Measurements from ENCODE around the gene MTMR10.
A peak's percentile ranks its signal among the peaks of the same experiment; 100 is the strongest.

Gene MTMR10, protein sequence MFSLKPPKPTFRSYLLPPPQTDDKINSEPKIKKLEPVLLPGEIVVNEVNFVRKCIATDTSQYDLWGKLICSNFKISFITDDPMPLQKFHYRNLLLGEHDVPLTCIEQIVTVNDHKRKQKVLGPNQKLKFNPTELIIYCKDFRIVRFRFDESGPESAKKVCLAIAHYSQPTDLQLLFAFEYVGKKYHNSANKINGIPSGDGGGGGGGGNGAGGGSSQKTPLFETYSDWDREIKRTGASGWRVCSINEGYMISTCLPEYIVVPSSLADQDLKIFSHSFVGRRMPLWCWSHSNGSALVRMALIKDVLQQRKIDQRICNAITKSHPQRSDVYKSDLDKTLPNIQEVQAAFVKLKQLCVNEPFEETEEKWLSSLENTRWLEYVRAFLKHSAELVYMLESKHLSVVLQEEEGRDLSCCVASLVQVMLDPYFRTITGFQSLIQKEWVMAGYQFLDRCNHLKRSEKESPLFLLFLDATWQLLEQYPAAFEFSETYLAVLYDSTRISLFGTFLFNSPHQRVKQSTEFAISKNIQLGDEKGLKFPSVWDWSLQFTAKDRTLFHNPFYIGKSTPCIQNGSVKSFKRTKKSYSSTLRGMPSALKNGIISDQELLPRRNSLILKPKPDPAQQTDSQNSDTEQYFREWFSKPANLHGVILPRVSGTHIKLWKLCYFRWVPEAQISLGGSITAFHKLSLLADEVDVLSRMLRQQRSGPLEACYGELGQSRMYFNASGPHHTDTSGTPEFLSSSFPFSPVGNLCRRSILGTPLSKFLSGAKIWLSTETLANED

DNA sequence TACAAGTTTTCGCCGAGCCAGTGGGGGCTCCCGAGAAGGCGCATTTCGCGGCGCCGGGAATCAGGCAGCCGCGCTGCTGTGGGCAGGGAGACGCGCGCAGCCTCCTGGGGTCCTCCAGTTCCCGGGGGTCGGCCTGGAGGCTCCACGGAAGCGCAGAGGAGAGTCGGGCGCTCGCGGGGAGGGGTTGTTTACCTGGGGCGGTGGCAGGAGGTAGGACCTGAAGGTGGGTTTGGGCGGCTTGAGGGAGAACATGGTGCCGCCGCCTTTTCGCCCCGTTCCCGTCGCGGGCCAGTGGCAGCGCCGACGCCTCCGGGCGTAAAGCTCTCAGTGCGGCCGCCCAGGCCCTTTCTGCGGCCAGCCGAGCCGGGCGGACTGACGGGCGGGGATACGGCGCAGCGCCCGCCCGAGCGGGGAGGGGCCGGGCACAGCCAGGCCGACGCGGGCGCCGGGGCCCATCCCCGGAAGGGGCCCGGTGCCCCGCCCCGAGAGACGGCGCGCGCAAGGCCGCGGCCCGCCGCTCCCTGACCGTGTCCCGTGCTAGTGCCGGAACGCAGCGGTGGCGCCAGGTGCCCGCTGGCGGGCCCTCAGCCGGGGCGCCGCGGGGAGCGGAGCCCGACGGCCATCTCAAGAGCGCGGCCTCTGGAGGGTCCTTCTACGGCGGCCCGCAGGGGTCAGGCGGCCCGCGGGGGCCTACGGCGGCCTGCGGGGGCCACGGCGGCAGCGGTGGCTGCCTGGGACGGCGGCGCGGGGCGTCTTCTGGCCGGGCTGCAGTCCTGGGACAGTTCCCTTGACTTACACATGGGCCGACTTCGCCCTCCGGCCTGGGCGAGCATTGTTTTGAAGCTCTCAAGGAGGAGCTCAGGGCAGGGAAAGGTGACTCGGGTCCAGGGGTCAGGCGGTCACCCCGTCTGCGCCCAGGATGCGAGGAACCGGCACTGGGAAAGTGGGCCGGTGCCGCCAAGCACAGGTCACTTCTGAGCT lies at the start of gene MTMR10:
MTMR10 (minus strand) TSS at position 374 of the 981 bp plus-strand sequence; CDS start at position 252, 122 bp downstream.
- H3K9ac ChIP-seq (ENCODE audit: low read length): peak within 1 kb of the TSS; percentile 88

DNA sequence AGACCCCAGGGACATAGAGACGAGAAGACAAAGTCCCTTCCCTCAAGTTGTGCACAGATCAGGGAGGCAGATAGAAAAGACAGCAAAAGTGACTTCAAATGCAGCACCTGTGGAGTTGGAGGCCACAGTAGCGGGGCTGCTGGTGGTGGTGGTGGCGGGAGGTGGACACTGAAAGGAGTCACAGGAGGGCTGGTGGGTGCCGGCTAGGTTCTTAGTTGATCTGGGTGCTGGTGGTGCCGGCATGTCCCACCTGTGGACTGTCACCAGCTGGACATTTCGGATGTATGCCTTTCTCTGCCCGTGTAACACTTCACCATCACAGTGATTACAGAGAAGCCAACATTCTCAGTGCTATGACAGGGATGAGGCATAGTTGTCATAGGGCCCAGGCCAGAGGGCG lies 49.2 kb upstream of the MTMR10 start:
- Histone ChIP-seq H3K27me3 (ENCODE audit: control insufficient read depth, insufficient read depth, low read length) (no peaks in the 10 kb centered on the region), H3K27ac (ENCODE audit: low read depth, low read length) (no peak overlapping the region), H3K36me3 (ENCODE audit: control insufficient read depth, insufficient read depth, low read length) (no peaks in the 10 kb centered on the region), H3K4me1 (ENCODE audit: control insufficient read depth, insufficient read depth, low read length) (no peaks in the 10 kb centered on the region), H3K4me3 (ENCODE audit: low read length) (no peak overlapping the region), H3K9ac (ENCODE audit: low read length) (no peak overlapping the region)

More for the DNA sequence above, at the start of gene MTMR10:
- peaks cover 8% of the 10 kb centered on the region for H3K4me1 ChIP-seq (ENCODE audit: control insufficient read depth, insufficient read depth, low read length)
- H3K4me3 ChIP-seq (ENCODE audit: low read length): peak within 1 kb of the TSS; percentile 91
- peak within 1 kb of the TSS; percentile 88 for H3K27ac ChIP-seq (ENCODE audit: low read depth, low read length)
- no peaks in the 10 kb centered on the region for H3K27me3 ChIP-seq (ENCODE audit: control insufficient read depth, insufficient read depth, low read length)
- H3K36me3 ChIP-seq (ENCODE audit: control insufficient read depth, insufficient read depth, low read length): no peaks in the 10 kb centered on the region

DNA sequence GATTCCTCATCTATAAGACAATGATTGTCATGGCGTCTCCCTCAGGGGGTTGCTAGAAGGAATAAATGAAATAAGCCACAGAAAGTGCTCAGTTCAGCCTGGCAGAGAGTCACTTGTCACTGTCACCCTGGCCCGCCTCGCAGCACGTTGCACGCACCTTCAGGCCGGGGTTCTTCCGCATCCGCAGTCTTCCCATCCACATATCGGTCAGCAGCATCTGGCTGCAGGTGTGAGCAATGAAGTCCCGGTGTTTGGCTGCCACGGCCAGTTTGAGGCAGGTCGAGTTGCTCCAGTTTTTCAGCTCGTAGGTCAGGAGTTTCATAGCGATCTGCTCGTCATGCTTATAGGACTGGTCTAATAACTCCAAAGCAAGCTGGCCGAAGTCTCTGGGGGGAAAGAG lies 48.5 kb upstream of the MTMR10 start:
- no peak overlapping the region for H3K4me3 ChIP-seq (ENCODE audit: low read length)
- no peak overlapping the region for H3K27ac ChIP-seq (ENCODE audit: low read depth, low read length)
- no peaks in the 10 kb centered on the region for H3K4me1 ChIP-seq (ENCODE audit: control insufficient read depth, insufficient read depth, low read length)
- no peaks in the 10 kb centered on the region for H3K36me3 ChIP-seq (ENCODE audit: control insufficient read depth, insufficient read depth, low read length)
- H3K9ac ChIP-seq (ENCODE audit: low read length): no peak overlapping the region
- H3K27me3 ChIP-seq (ENCODE audit: control insufficient read depth, insufficient read depth, low read length): no peaks in the 10 kb centered on the region

DNA sequence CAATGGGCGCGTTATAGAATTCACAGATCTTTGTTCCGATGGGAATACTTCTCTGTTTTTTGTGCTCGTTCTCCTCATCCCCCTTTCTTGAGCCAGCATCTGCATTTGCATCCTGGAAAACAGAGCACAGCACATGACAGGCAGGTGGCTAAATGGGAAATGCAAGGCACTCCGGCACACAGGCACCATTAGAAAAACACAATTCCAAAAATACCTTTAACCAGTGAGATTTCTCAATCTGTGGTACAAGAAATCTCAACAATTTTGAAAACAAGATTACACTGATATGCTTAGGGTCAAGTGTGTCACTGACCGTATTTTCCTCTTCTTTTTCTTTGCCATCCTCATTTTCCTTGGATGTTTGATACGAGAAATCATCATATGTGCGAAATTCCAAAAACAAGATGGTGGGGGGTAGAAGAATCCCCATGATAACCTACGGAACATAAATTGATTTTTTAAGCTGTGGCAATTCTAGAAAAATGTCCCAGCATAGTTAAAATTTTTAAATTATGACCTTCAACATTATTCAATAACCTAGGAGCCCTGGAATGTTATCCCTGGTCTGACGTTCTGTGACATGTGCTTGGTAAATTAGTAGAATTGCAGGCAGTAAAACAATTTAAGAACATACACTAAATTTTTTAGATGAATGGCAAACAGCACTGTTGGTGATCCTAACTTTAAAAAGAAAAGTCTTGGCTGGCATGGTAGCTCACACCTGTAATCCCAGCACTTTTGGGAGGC lies 46.5 kb upstream of the MTMR10 start:
- Histone ChIP-seq H3K4me1 (ENCODE audit: control insufficient read depth, insufficient read depth, low read length) (no peaks in the 10 kb centered on the region), H3K27me3 (ENCODE audit: control insufficient read depth, insufficient read depth, low read length) (no peaks in the 10 kb centered on the region), H3K36me3 (ENCODE audit: control insufficient read depth, insufficient read depth, low read length) (no peaks in the 10 kb centered on the region), H3K4me3 (ENCODE audit: low read length) (no peak overlapping the region), H3K9ac (ENCODE audit: low read length) (no peak overlapping the region), H3K27ac (ENCODE audit: low read depth, low read length) (no peak overlapping the region)

DNA sequence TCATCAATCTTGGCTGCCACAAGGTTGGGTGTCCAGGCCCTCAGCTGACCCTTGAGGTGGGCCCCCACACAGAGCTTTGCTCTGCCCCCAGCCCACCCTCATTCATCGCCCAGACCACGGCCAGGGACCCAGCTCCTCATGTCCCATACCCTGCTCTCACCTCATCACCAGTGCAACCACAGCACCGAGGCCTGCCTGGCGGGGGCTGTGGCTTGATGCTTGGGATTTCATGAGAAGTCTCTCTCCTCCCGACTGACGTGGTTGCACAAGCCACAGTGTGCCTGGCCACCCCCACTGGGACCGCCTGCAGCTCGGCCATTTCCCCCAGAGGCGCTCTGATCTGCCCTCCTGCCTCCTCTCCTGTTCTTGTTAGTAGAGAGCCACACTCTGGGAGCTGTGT lies 45.4 kb upstream of the MTMR10 start:
- Histone ChIP-seq H3K27me3 (ENCODE audit: control insufficient read depth, insufficient read depth, low read length) (no peaks in the 10 kb centered on the region), H3K4me1 (ENCODE audit: control insufficient read depth, insufficient read depth, low read length) (no peaks in the 10 kb centered on the region), H3K36me3 (ENCODE audit: control insufficient read depth, insufficient read depth, low read length) (no peaks in the 10 kb centered on the region), H3K4me3 (ENCODE audit: low read length) (no peak overlapping the region), H3K9ac (ENCODE audit: low read length) (no peak overlapping the region), H3K27ac (ENCODE audit: low read depth, low read length) (no peak overlapping the region)

DNA sequence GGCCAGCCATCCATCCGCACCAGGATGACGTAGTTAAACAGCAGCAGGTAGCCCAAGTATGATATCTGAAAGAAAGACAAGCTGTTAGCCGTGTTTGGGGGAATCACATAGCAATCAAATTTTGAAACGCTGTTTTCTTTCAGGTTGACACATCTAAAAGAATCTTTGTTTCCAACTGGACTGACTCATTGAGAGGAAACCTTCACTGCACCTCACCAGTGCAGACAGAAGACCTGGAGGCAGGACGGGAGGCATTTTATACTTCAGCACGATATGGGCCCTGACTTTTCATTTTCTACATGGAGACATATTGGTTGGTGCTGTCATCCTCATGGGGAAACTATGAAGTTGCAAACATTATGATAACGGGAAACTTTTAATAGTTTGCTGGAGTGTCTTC lies 44.2 kb upstream of the MTMR10 start:
- H3K36me3 ChIP-seq (ENCODE audit: control insufficient read depth, insufficient read depth, low read length): no peaks in the 10 kb centered on the region
- no peaks in the 10 kb centered on the region for H3K27me3 ChIP-seq (ENCODE audit: control insufficient read depth, insufficient read depth, low read length)
- no peaks in the 10 kb centered on the region for H3K4me1 ChIP-seq (ENCODE audit: control insufficient read depth, insufficient read depth, low read length)
- H3K27ac ChIP-seq (ENCODE audit: low read depth, low read length): no peak overlapping the region
- no peak overlapping the region for H3K4me3 ChIP-seq (ENCODE audit: low read length)
- no peak overlapping the region for H3K9ac ChIP-seq (ENCODE audit: low read length)

DNA sequence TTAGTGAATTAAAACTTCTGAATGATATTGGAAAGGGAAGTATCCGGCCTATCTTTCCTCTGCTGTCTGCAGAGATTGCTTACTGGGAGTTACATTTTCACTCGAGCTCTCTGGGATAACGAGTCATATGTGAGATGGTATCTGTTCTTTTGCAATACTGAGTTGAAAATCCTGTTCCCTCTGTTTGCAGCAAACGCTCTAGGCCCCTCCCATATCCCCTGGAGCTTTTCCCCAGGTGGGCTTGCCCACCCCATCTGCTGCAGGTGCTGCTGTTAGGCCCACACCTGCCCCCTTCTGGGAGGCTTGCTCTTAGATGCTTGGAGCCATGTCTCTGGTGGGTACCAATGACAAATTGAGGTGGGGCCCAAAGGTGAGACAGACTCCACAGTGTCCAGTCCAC lies 42.7 kb upstream of the MTMR10 start:
- H3K27me3 ChIP-seq (ENCODE audit: control insufficient read depth, insufficient read depth, low read length): no peaks in the 10 kb centered on the region
- H3K27ac ChIP-seq (ENCODE audit: low read depth, low read length): no peak overlapping the region
- H3K36me3 ChIP-seq (ENCODE audit: control insufficient read depth, insufficient read depth, low read length): no peaks in the 10 kb centered on the region
- H3K4me3 ChIP-seq (ENCODE audit: low read length): no peak overlapping the region
- H3K4me1 ChIP-seq (ENCODE audit: control insufficient read depth, insufficient read depth, low read length): no peaks in the 10 kb centered on the region
- H3K9ac ChIP-seq (ENCODE audit: low read length): no peak overlapping the region

DNA sequence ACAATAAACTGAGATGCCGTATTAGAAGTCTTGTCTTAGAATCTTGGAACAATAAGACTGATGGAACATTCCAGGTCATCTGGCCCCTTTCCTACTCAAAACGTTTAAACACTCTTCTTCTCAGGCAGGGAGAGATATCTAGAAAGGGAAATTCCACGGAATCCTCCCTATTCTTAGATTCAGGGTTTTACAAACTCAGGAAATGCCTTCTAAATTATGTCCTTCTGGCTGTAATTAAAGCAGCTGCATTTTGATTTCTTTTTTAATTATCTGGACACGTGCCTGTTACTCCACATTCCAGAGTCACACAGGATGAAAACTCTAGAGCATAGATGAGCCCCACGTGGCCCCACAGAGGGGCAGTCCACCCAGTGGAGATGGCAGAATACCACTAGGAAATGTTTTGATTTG lies 41.5 kb upstream of the MTMR10 start:
- no peak overlapping the region for H3K27ac ChIP-seq (ENCODE audit: low read depth, low read length)
- no peak overlapping the region for H3K4me3 ChIP-seq (ENCODE audit: low read length)
- H3K27me3 ChIP-seq (ENCODE audit: control insufficient read depth, insufficient read depth, low read length): no peaks in the 10 kb centered on the region
- no peak overlapping the region for H3K9ac ChIP-seq (ENCODE audit: low read length)
- no peaks in the 10 kb centered on the region for H3K36me3 ChIP-seq (ENCODE audit: control insufficient read depth, insufficient read depth, low read length)
- H3K4me1 ChIP-seq (ENCODE audit: control insufficient read depth, insufficient read depth, low read length): no peaks in the 10 kb centered on the region

DNA sequence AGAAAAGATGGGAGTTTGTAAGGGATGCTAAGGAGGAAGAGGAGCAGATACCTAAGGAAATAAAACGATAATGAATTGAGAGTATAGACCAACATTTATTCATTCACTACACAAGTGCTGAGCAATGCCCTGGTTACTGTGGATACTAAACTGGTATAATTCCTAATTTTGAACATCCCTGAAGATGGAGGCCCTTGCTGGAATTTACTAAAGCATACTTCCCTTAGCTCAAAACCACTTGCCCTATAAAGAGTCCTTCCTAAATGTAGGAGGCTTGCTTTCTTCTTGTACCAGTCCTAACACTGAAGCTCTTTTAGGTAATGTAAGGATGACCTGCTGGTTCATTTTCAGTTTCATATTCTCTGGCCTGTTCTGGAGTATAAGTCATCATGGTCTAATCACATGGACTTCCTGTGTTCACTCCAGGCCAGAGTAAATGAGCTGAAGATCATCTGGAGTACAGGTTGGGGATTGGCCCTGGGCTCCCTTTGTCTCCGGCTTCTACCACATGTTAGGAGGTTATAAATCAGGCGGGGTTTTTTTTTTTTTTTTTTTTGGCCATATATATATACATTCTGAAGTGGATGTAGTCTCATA lies 40.1 kb upstream of the MTMR10 start:
- Histone ChIP-seq H3K4me3 (ENCODE audit: low read length) (no peak overlapping the region), H3K27me3 (ENCODE audit: control insufficient read depth, insufficient read depth, low read length) (no peaks in the 10 kb centered on the region), H3K9ac (ENCODE audit: low read length) (no peak overlapping the region), H3K27ac (ENCODE audit: low read depth, low read length) (no peak overlapping the region), H3K4me1 (ENCODE audit: control insufficient read depth, insufficient read depth, low read length) (no peaks in the 10 kb centered on the region), H3K36me3 (ENCODE audit: control insufficient read depth, insufficient read depth, low read length) (no peaks in the 10 kb centered on the region)

DNA sequence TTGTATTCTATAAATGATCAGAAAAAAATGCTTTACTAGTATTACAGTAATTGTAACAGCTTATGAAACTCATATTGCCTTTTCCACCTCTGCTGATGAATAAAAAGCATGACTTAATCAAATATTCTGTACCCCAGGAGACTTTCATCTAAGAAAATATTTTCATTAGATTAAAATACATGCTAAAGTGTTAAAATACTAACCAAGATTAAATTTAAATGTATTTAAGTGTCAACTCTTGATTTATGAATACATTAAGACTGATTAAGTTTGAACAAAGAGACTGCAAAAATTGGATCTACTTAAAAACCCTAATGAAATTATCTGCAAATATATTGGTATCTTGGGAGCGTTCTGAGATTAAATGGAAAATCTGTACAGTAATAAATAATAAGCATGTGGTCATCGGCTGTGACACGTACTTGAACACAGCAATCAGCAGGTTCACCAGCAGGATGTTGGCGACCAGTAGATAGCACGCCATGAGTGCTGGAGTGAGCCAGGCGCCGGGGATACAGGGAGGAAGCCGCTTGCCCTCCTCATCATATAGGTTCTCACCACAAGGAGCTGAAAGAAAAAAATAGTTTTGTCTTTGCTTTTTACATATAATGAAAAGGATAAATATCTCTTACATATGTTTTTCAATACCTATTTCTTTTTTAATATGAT lies 36.6 kb upstream of the MTMR10 start:
- no peak overlapping the region for H3K27ac ChIP-seq (ENCODE audit: low read depth, low read length)
- H3K36me3 ChIP-seq (ENCODE audit: control insufficient read depth, insufficient read depth, low read length): no peaks in the 10 kb centered on the region
- H3K4me3 ChIP-seq (ENCODE audit: low read length): no peak overlapping the region
- no peak overlapping the region for H3K9ac ChIP-seq (ENCODE audit: low read length)
- no peaks in the 10 kb centered on the region for H3K27me3 ChIP-seq (ENCODE audit: control insufficient read depth, insufficient read depth, low read length)
- no peaks in the 10 kb centered on the region for H3K4me1 ChIP-seq (ENCODE audit: control insufficient read depth, insufficient read depth, low read length)

DNA sequence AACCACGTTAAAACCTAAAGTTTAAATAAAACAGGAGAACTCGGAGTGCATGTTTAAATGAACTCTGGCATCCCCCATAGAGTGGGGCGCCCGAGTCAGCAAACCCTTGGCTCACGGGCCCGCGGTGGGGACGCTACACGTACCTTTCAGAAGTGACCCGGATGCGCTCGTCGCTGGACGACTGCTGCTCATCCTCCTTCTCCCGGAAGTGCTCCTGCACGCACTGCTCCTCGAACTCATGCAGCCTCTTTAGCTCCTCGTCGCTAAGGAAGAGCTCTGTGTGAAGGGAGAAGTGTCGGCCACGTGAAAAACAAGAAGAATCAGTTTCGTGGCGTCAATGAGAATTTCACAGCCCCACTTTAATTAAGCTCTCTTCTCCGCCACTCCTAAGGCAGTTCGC lies 34.6 kb upstream of the MTMR10 start:
- Histone ChIP-seq H3K4me3 (ENCODE audit: low read length) (no peak overlapping the region), H3K9ac (ENCODE audit: low read length) (no peak overlapping the region), H3K27me3 (ENCODE audit: control insufficient read depth, insufficient read depth, low read length) (no peaks in the 10 kb centered on the region), H3K4me1 (ENCODE audit: control insufficient read depth, insufficient read depth, low read length) (no peaks in the 10 kb centered on the region), H3K36me3 (ENCODE audit: control insufficient read depth, insufficient read depth, low read length) (no peaks in the 10 kb centered on the region), H3K27ac (ENCODE audit: low read depth, low read length) (no peak overlapping the region)

All from rectal smooth muscle tissue (tissue), 1 donor.